NB4 (cell line): ENCODE measurements around the gene MAD1L1.

Experiments
- POLR2A ChIP-seq: IDR thresholded peaks from 2 replicates; pipeline ENCODE4 v1.6.1; 2011; ENCODE audit warnings: mild to moderate bottlenecking; ENCODE audit not compliant: insufficient read length; ENCODE audit errors: extremely low read depth
- TF ChIP-seq, protein P1 (sequence below): IDR thresholded peaks from one replicate; pipeline ENCODE4 v1.5.1; 2012; ENCODE audit warnings: low read depth, low read length

DNA sequence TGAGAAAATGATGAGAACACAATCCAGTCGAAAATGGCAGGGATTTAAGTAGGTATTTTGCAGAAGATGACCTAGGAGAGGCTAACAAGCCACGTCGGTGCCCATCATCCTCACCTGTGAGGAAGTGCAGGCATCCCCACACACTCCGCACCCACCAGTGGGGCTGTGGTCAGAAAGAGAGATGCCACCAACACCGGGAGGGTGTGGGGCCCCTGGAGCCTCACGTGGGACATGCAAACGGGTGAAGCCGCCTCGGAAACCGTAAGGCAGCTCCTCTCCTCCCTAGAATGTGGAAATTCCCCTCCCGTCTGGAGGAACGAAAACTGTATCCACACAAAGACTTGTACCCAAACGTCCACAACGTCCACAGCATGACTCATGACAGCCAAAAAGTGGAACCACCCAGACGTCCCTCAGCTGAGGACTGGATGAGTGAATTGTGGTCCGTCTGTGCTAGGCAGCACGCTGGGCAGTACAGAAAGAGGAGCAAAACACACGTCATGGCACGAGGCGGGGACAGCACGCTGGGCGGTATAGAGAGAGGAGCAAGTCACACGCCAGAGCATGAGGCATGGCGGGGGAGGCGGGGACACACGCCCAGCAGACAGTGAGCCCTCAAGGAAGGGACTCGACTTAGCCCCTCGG lies 316.7 kb downstream of the MAD1L1 start:
- no peak for TF ChIP-seq POLR2A
- TF ChIP-seq, protein P1, sequence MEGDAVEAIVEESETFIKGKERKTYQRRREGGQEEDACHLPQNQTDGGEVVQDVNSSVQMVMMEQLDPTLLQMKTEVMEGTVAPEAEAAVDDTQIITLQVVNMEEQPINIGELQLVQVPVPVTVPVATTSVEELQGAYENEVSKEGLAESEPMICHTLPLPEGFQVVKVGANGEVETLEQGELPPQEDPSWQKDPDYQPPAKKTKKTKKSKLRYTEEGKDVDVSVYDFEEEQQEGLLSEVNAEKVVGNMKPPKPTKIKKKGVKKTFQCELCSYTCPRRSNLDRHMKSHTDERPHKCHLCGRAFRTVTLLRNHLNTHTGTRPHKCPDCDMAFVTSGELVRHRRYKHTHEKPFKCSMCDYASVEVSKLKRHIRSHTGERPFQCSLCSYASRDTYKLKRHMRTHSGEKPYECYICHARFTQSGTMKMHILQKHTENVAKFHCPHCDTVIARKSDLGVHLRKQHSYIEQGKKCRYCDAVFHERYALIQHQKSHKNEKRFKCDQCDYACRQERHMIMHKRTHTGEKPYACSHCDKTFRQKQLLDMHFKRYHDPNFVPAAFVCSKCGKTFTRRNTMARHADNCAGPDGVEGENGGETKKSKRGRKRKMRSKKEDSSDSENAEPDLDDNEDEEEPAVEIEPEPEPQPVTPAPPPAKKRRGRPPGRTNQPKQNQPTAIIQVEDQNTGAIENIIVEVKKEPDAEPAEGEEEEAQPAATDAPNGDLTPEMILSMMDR = no peak
